Right renal pelvis (tissue), 4 donors: Measurements from ENCODE around the gene CHD2. TPM values are rescaled to one million over a fixed set of nuclear protein-coding genes. Genes with fewer than 3 reads are reported as not detected.

ENCODE experiments used
- DNase-seq, 4 donors: peaks; one replicate each; pipeline ENCODE4 v3.0.0-alpha.2; 2013; ENCODE audit warnings: low read depth in 4 of 4, low spot score in 3 of 4, missing footprints in 1 of 4
- polyA plus RNA-seq, 4 donors: library from polyadenylated mRNA; unstranded; fragments of 120-200 nt; gene quantifications; one replicate each; pipeline ENCODE4 v1.2.1, GENCODE V29; 2013; ENCODE audit not compliant: insufficient read length in 4 of 4

CHD2 gene
- polyA plus RNA-seq, 4 donors, result 110 to 120 (median 113) TPM

- no peak for DNase-seq
Measured at GRCh38 chr15:92928225-92928750, 28.2 kb downstream of the CHD2 start.

GRCh38 chr15:92929002-92929401 lies 28.9 kb downstream of the CHD2 start:
- DNase-seq, result no peak

GRCh38 chr15:92930054-92930621 lies 30.0 kb downstream of the CHD2 start:
- DNase-seq, result no peak

GRCh38 chr15:92930776-92931175 lies 30.7 kb downstream of the CHD2 start:
- no peak for DNase-seq

- no peak for DNase-seq
Measured at GRCh38 chr15:92932946-92933649, 33.0 kb downstream of the CHD2 start.

- no peak for DNase-seq
Measured at GRCh38 chr15:92933831-92934230, 33.7 kb downstream of the CHD2 start.

DNA sequence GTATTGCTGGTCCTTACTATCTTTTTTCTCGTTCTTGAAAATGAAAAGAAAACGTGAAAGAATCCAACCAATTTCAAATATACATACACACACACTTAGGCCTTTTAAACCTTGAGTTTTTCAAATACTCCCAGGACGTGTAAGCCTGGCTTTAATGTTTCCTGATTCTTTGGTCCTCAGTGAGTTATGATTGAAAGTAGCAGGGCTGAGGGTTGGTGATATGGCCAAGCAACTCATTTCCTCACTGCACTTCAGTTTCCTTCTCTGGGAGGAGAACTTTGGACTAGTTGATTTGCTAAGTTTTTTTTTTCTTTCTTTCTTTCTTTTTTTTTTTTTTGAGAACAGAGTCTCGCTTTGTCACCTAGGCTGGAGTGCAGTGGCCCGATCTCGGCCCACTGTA lies 34.6 kb downstream of the CHD2 start:
- no peak for DNase-seq

GRCh38 chr15:92936138-92936537 lies 36.0 kb downstream of the CHD2 start:
- DNase-seq, result no peak

- no peak for DNase-seq
Measured at GRCh38 chr15:92936693-92937092, 36.6 kb downstream of the CHD2 start.

GRCh38 chr15:92937901-92938300 lies 37.8 kb downstream of the CHD2 start:
- no peak for DNase-seq

DNA sequence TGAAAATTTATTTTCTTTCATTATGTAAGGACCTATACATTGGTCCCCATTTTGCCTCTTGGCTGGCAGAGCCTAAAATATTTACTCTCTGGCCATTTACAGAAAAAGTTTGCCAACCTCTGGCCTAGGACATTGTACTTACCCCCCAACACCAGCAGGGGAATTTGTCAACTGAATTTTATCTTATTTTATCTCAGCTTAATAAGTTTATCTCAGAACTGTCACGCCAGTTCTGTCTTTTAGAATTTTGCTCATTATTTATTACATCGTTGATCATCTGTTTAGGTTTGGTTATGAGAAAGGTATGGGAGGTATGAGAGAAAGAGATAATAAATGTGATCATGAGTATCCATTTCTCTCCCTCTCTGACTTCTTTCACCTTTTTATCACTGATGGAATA lies 38.3 kb downstream of the CHD2 start:
- no peak for DNase-seq

DNA sequence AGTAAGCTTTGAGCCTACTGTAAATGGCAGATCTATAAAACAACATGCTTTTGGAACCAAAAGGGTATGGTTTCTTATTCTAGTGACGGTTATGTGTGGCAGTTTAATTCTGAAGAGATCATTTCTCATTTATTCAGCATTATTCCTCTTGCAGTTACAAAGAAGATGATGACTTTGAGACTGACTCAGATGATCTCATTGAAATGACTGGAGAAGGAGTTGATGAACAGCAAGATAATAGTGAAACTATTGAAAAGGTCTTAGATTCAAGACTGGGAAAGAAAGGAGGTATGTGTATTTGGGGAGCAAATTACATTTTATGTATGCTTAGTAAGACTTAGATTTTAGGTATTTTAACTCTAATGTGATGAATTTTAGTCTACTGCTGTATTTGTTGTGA lies 41.5 kb downstream of the CHD2 start:
- no peak for DNase-seq

GRCh38 chr15:92942706-92943105 lies 42.6 kb downstream of the CHD2 start:
- no peak for DNase-seq

DNA sequence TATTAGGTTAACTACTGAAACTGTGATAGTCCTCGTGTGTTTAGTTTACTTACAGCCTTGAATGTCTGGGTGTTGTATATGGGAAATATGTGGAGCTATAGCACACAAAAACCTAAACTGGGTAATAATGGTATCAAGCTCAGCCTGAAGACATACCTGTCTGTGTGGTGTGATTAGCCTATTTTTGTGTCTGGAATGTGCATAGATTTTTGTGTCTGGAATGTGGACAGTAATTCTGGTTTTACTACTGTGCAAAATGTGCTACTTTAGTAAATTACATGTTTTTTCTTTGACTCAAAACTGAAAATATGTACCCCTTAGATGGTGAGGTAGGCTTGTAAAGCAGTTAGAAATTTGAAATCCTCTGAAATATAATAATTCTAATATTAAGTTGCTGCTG lies 43.5 kb downstream of the CHD2 start:
- no peak for DNase-seq

- DNase-seq, result no peak
Measured at GRCh38 chr15:92944946-92945521, 44.9 kb downstream of the CHD2 start.

GRCh38 chr15:92947071-92947730 lies 47.1 kb downstream of the CHD2 start:
- no peak for DNase-seq

DNA sequence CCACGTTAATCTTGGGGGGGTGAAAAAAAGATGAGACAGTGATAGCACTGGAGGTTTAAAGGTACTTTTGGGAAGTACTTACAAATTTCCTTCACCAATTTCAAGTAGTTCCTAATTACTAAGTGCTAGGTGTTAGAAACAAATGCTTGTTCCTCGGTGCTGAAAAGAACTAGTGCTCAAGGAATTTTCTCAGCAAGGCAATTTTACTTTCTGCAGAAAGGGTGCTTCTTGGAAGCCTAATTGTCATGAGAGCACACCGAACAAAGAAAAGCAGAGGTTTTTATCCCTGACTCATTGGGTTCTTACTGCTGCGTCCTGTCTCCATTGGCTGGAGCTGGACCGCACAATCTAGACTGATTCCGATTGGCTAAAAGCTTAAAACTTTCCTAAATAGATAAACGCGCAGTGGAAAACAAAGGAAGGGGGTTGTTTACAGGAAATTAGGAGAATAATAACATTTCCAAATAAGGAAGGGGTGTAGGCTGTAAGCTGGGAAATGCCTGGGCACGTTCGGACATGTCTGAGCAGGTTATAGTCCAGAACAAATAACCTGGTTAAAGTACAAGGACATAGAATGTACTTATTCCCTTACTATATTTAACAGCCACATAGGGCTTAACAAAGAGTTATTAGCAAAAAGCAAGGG lies 49.6 kb downstream of the CHD2 start:
- DNase-seq, result no peak

- DNase-seq, result no peak
Measured at GRCh38 chr15:92951800-92952457, 51.8 kb downstream of the CHD2 start.

DNA sequence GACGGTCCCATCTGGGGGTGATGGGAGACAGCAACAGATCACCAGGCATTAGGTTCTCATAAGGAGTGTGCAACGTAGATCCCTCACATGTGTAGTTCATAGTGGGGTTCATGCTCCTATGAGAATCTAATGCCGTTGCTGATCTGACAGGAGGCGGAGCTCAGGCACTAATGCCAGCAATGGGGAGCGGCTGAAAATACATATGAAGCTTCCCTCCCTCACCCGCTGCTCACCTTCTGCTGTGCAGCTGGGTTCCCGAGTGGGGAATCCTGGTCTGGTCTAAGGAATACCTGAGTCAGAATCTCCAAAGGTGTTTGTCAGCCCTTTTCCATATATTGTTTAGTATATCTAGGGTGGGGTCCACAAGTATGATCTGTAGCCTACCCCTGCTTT lies 52.3 kb downstream of the CHD2 start:
- DNase-seq, result no peak

- no peak for DNase-seq
Measured at GRCh38 chr15:92953566-92953965, 53.4 kb downstream of the CHD2 start.

- DNase-seq, result no peak
Measured at GRCh38 chr15:92954002-92954401, 53.9 kb downstream of the CHD2 start.
